Subcutaneous abdominal adipose tissue (tissue), 5 donors: ENCODE data around the gene GAS6.
"Not testable (repeated sequence)": the region's sequence is repeated elsewhere in the genome, so short reads cannot be mapped to it uniquely, and the experiment has no call there.

Experiments used
- H3K27ac ChIP-seq: one replicate; pipeline ENCODE4 v1.7.0; 2013; ENCODE audit warnings: low read depth, mild to moderate bottlenecking, inconsistent platforms, low read length, moderate library complexity
- H3K27me3 ChIP-seq, 5 donors: one replicate each; pipeline ENCODE4 v1.7.0; 2013; ENCODE audit warnings: low read length in 5 of 5, inconsistent platforms in 1 of 5; ENCODE audit not compliant: control insufficient read depth in 5 of 5, insufficient read depth in 4 of 5
- H3K36me3 ChIP-seq, 5 donors: one replicate each; pipeline ENCODE4 v1.7.0; 2013; ENCODE audit warnings: low read length in 5 of 5; ENCODE audit not compliant: control insufficient read depth in 5 of 5, insufficient read depth in 5 of 5
- H3K4me1 ChIP-seq, 5 donors: one replicate each; pipeline ENCODE4 v1.7.0; 2013; ENCODE audit warnings: low read length in 5 of 5, mild to moderate bottlenecking in 3 of 5, moderate library complexity in 1 of 5; ENCODE audit not compliant: control insufficient read depth in 5 of 5, insufficient read depth in 5 of 5
- H3K4me3 ChIP-seq, 5 donors: one replicate each; pipeline ENCODE4 v1.7.0; 2013; ENCODE audit warnings: low read length in 5 of 5, low read depth in 1 of 5
- H3K9ac ChIP-seq, 5 donors: one replicate each; pipeline ENCODE4 v1.7.0; 2013; ENCODE audit warnings: low read length in 5 of 5, mild to moderate bottlenecking in 4 of 5, moderate library complexity in 3 of 5
- H3K9me3 ChIP-seq, 5 donors: one replicate each; pipeline ENCODE4 v1.7.0; 2013; ENCODE audit warnings: low read length in 5 of 5; ENCODE audit not compliant: control insufficient read depth in 5 of 5
- donor health status: healthy.
- donor health status: healthy.
- donor health status: healthy.
- donor health status: healthy.
- donor health status: healthy.

The GAS6 gene

GRCh38 chr13:113833111-113833830, 30.6 kb downstream of the GAS6 start:
- Histone ChIP-seq H3K4me1 (peaks cover 6 to 15% (median 15%) of the 10 kb centered on the region in 5 donors), H3K27ac (no peak overlapping the region), H3K27me3 (no peaks in the 10 kb centered on the region), H3K9ac (no peak overlapping the region), H3K36me3 (peaks cover 0 to 54% (median 30%) of the 10 kb centered on the region in 5 donors), H3K4me3 (no peak overlapping the region), H3K9me3 (no peaks in the 10 kb centered on the region)

GRCh38 chr13:113832631-113833030, 31.2 kb downstream of the GAS6 start:
- no peak overlapping the region for H3K4me3 ChIP-seq
- H3K9ac ChIP-seq = no peak overlapping the region
- peaks cover 0 to 53% (median 32%) of the 10 kb centered on the region in 5 donors for H3K36me3 ChIP-seq
- no peak overlapping the region for H3K27ac ChIP-seq
- H3K27me3 ChIP-seq = no peaks in the 10 kb centered on the region
- peaks cover 3 to 9% (median 9%) of the 10 kb centered on the region in 5 donors for H3K4me1 ChIP-seq
- no peaks in the 10 kb centered on the region for H3K9me3 ChIP-seq

- Histone ChIP-seq H3K4me3 (no peak overlapping the region), H3K36me3 (peaks cover 0 to 57% (median 34%) of the 10 kb centered on the region in 5 donors), H3K4me1 (peaks cover 3 to 5% (median 5%) of the 10 kb centered on the region in 5 donors), H3K9me3 (no peaks in the 10 kb centered on the region), H3K9ac (no peak overlapping the region), H3K27me3 (no peaks in the 10 kb centered on the region), H3K27ac (no peak overlapping the region)
These were observed 31.7 kb downstream of the GAS6 start for GRCh38 chr13:113832205-113832604.

- Histone ChIP-seq H3K4me1 (no peaks in the 10 kb centered on the region), H3K9me3 (no peaks in the 10 kb centered on the region), H3K27me3 (no peaks in the 10 kb centered on the region), H3K9ac (no peak overlapping the region), H3K27ac (no peak overlapping the region), H3K4me3 (no peak overlapping the region), H3K36me3 (peaks cover 0 to 65% (median 38%) of the 10 kb centered on the region in 5 donors)
These were observed 32.8 kb downstream of the GAS6 start for GRCh38 chr13:113831061-113831460.

GRCh38 chr13:113830426-113830950, 33.4 kb downstream of the GAS6 start:
- H3K4me3 ChIP-seq, H3K9me3 ChIP-seq, H3K27me3 ChIP-seq, H3K9ac ChIP-seq, H3K4me1 ChIP-seq, H3K27ac ChIP-seq: not testable (repeated sequence)
- peaks cover 0 to 70% (median 44%) of the 10 kb centered on the region in 5 donors for H3K36me3 ChIP-seq

GRCh38 chr13:113828282-113828825, 35.5 kb downstream of the GAS6 start:
- Histone ChIP-seq H3K27ac (no peak overlapping the region), H3K4me1 (no peaks in the 10 kb centered on the region), H3K9me3 (no peaks in the 10 kb centered on the region), H3K27me3 (no peaks in the 10 kb centered on the region), H3K4me3 (no peak overlapping the region), H3K9ac (no peak overlapping the region), H3K36me3 (peaks cover 0 to 63% (median 37%) of the 10 kb centered on the region in 5 donors)

GRCh38 chr13:113827021-113827420, 36.9 kb downstream of the GAS6 start:
- no peak overlapping the region for H3K9ac ChIP-seq
- no peak overlapping the region for H3K27ac ChIP-seq
- peaks cover 0 to 2% (median under 1%) of the 10 kb centered on the region in 5 donors for H3K4me1 ChIP-seq
- H3K4me3 ChIP-seq = no peak overlapping the region
- no peaks in the 10 kb centered on the region for H3K9me3 ChIP-seq
- no peaks in the 10 kb centered on the region for H3K27me3 ChIP-seq
- peaks cover 0 to 65% (median 42%) of the 10 kb centered on the region in 5 donors for H3K36me3 ChIP-seq

GRCh38 chr13:113826446-113826845, 37.4 kb downstream of the GAS6 start:
- H3K4me1 ChIP-seq, H3K27ac ChIP-seq, H3K4me3 ChIP-seq, H3K9me3 ChIP-seq, H3K27me3 ChIP-seq, H3K9ac ChIP-seq: not testable (repeated sequence)
- peaks cover 0 to 68% (median 42%) of the 10 kb centered on the region in 5 donors for H3K36me3 ChIP-seq

GRCh38 chr13:113825841-113826240, 38.0 kb downstream of the GAS6 start:
- H3K27me3 ChIP-seq = no peaks in the 10 kb centered on the region
- H3K36me3 ChIP-seq = peaks cover 0 to 66% (median 38%) of the 10 kb centered on the region in 5 donors
- no peak overlapping the region for H3K27ac ChIP-seq

GRCh38 chr13:113823771-113824170, 40.1 kb downstream of the GAS6 start:
- H3K9me3 ChIP-seq = no peaks in the 10 kb centered on the region
- peaks cover 0 to 71% (median 38%) of the 10 kb centered on the region in 5 donors for H3K36me3 ChIP-seq
- no peaks in the 10 kb centered on the region for H3K27me3 ChIP-seq
- no peak overlapping the region for H3K9ac ChIP-seq
- H3K4me3 ChIP-seq = no peak overlapping the region
- H3K4me1 ChIP-seq = peaks cover 0 to 34% (median 32%) of the 10 kb centered on the region in 5 donors
- H3K27ac ChIP-seq = no peak overlapping the region

More at GRCh38 chr13:113825841-113826240, 38.0 kb downstream of the GAS6 start:
- Histone ChIP-seq H3K9ac (no peak overlapping the region), H3K9me3 (no peaks in the 10 kb centered on the region), H3K4me3 (no peak overlapping the region), H3K4me1 (peaks cover 0 to 14% (median 13%) of the 10 kb centered on the region in 5 donors)
